Astrocyte (in vitro differentiated cells and primary cell): ENCODE results near the gene PDPR. TPM values are rescaled to one million over a fixed set of nuclear protein-coding genes. Genes with fewer than 3 reads are reported as not detected.
"Not testable (repeated sequence)": the region's sequence is repeated elsewhere in the genome, so short reads cannot be mapped to it uniquely, and the experiment has no call there.

Experiments used
- DNase-seq: peaks from one replicate; pipeline ENCODE4 v3.0.0-alpha.2; 2010; ENCODE audit warnings: low read depth
- FAIRE-seq: peaks from 2 replicates; lab custom pipeline; 2011; peaks lifted over from hg19 to GRCh38; lab: Jason Lieb, UNC
- H2AFZ ChIP-seq: 2 replicates; pipeline ENCODE4 v1.6.0; 2012; ENCODE audit warnings: low read depth, low read length, inconsistent platforms
- H3K27ac ChIP-seq: 2 replicates; pipeline ENCODE4 v1.5.1; 2011; ENCODE audit warnings: low read depth, low read length, inconsistent platforms
- H3K27me3 ChIP-seq: 2 replicates; pipeline ENCODE4 v1.6.0; 2011; ENCODE audit warnings: low read length, inconsistent platforms; ENCODE audit not compliant: insufficient read depth
- H3K36me3 ChIP-seq: 2 replicates; pipeline ENCODE4 v1.5.1; 2011; ENCODE audit warnings: low read length, inconsistent platforms; ENCODE audit not compliant: insufficient read depth
- H3K4me1 ChIP-seq: 2 replicates; pipeline ENCODE4 v1.5.1; 2011; ENCODE audit warnings: low read length, inconsistent platforms; ENCODE audit not compliant: insufficient read depth
- H3K4me2 ChIP-seq: 2 replicates; pipeline ENCODE4 v1.6.0; 2012; ENCODE audit warnings: low read length, inconsistent platforms
- H3K4me3 ChIP-seq: 2 replicates; pipeline ENCODE4 v1.5.1; 2011; ENCODE audit warnings: low read depth, mild to moderate bottlenecking, low read length, inconsistent platforms; ENCODE audit not compliant: insufficient read depth
- H3K79me2 ChIP-seq: 2 replicates; pipeline ENCODE4 v1.6.0; 2012; ENCODE audit warnings: mild to moderate bottlenecking, low read length, inconsistent platforms; ENCODE audit not compliant: insufficient read depth
- H3K9ac ChIP-seq: 2 replicates; pipeline ENCODE4 v1.6.0; 2012; ENCODE audit warnings: mild to moderate bottlenecking, low read length, inconsistent platforms
- H3K9me3 ChIP-seq: 2 replicates; pipeline ENCODE4 v1.5.1; 2012; ENCODE audit warnings: low read depth, mild to moderate bottlenecking, low read length, inconsistent platforms; ENCODE audit not compliant: insufficient read depth
- H4K20me1 ChIP-seq: 2 replicates; pipeline ENCODE4 v1.6.0; 2012; ENCODE audit warnings: low read length, inconsistent platforms; ENCODE audit not compliant: insufficient read depth
- H3K27ac Mint-ChIP-seq: one replicate; pipeline ENCODE4 v1.8.0; 2021; ENCODE audit warnings: mild to moderate bottlenecking, mixed read lengths; ENCODE audit not compliant: unreplicated experiment
- H3K27me3 Mint-ChIP-seq: one replicate; pipeline ENCODE4 v1.8.0; 2021; ENCODE audit warnings: low read depth, mixed read lengths; ENCODE audit not compliant: unreplicated experiment
- H3K36me3 Mint-ChIP-seq: one replicate; pipeline ENCODE4 v1.8.0; 2021; ENCODE audit warnings: low read depth, mixed read lengths; ENCODE audit not compliant: unreplicated experiment
- H3K4me1 Mint-ChIP-seq: one replicate; pipeline ENCODE4 v1.8.0; 2021; ENCODE audit warnings: low read depth, mixed read lengths; ENCODE audit not compliant: unreplicated experiment
- H3K4me3 Mint-ChIP-seq: one replicate; pipeline ENCODE4 v1.8.0; 2021; ENCODE audit warnings: mild to moderate bottlenecking, moderate library complexity, mixed read lengths; ENCODE audit not compliant: unreplicated experiment
- H3K9me3 Mint-ChIP-seq: one replicate; pipeline ENCODE4 v1.8.0; 2021; ENCODE audit warnings: mild to moderate bottlenecking, mixed read lengths; ENCODE audit not compliant: unreplicated experiment
- total RNA-seq: library from RNA; stranded (reverse); gene quantifications from 2 replicates; pipeline ENCODE4 v1.2.1, GENCODE V29; 2021

Gene PDPR
- total RNA-seq, 1 donor from 2014 or later = 22.0 TPM

DNA sequence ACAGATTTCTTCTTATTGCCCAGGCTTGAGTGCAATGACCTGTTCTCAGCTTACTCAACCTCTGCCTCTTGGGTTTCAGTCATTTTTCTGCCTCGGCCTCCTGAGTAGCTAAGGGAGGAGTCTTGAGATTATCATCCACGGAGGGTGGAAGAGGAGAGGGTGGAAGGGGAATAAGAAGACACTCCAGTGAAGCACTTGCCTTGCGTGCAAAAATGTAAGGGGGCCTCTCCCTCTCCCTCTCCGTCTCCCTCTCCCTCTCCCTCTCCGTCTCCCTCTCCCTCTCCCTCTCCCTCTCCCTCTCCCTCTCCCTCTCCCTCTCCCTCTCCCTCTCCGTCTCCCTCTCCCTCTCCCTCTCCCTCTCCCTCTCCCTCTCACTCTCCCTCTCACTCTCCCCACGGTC is 89.4 kb downstream of the PDPR start:
- not testable (repeated sequence) for H3K9ac ChIP-seq, H3K4me3 Mint-ChIP-seq, H3K27me3 Mint-ChIP-seq, H3K27ac Mint-ChIP-seq, H2AFZ ChIP-seq, H3K4me3 ChIP-seq, H3K4me1 ChIP-seq, H3K36me3 ChIP-seq, H3K27me3 ChIP-seq, H3K27ac ChIP-seq, H3K36me3 Mint-ChIP-seq, FAIRE-seq, H3K4me2 ChIP-seq, H3K9me3 Mint-ChIP-seq, DNase-seq, H3K9me3 ChIP-seq, H3K4me1 Mint-ChIP-seq, H3K79me2 ChIP-seq, H4K20me1 ChIP-seq

DNA sequence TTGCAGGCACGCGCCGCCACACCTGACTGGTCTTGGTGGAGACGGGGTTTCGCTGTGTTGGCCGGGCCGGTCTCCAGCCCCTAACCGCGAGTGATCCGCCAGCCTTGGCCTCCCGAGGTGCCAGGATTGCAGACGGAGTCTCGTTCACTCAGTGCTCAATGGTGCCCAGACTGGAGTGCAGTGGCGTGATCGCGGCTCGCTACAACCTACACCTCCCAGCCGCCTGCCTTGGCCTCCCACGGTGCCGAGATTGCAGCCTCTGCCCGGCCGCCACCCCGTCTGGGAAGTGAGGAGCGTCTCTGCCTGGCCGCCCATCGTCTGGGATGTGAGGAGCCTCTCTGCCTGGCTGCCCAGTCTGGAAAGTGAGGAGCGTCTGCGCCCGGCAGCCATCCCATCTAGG is 89.9 kb downstream of the PDPR start:
- H3K27me3 Mint-ChIP-seq, FAIRE-seq, H2AFZ ChIP-seq, H3K79me2 ChIP-seq, DNase-seq, H3K27ac Mint-ChIP-seq, H3K9me3 ChIP-seq, H3K4me3 ChIP-seq, H4K20me1 ChIP-seq, H3K27me3 ChIP-seq, H3K9me3 Mint-ChIP-seq, H3K36me3 Mint-ChIP-seq, H3K36me3 ChIP-seq, H3K9ac ChIP-seq, H3K4me1 ChIP-seq, H3K27ac ChIP-seq, H3K4me2 ChIP-seq, H3K4me3 Mint-ChIP-seq, H3K4me1 Mint-ChIP-seq: not testable (repeated sequence)

DNA sequence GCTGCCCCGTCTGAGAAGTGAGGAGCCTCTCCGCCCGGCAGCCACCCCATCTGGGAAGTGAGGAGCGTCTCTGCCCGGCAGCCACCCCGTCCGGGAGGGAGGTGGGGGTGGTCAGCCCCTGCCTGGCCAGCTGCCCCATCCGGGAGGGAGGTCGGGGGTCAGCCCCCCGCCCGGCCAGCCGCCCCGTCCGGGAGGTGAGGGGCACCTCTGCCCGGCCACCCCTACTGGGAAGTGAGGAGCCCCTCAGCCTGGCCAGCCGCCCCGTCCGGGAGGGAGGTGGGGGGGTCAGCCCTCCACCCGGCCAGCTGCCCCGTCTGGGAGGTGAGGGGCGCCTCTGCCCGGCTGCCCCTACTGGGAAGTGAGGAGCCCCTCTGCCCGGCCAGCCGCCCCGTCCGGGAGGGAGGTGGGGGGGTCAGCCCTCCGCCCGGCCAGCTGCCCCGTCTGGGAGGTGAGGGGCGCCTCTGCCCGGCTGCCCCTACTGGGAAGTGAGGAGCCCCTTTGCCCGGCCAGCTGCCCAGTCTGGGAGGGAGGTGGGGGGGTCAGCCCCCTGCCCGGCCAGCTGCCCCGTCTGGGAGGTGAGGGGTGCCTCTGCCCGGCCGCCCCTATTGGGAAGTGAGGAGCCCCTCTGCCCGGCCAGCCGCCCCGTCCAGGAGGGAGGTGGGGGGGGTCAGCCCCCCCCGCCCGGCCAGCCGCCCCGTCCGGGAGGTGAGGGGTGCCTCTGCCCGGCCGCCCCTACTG is 90.7 kb downstream of the PDPR start:
- not testable (repeated sequence) for H3K4me1 Mint-ChIP-seq, H3K4me3 ChIP-seq, H3K9ac ChIP-seq, H3K27me3 Mint-ChIP-seq, H3K79me2 ChIP-seq, H3K4me3 Mint-ChIP-seq, H3K4me1 ChIP-seq, H3K9me3 Mint-ChIP-seq, H3K27ac Mint-ChIP-seq, H3K9me3 ChIP-seq, H4K20me1 ChIP-seq, H3K27ac ChIP-seq, DNase-seq, FAIRE-seq, H3K27me3 ChIP-seq, H2AFZ ChIP-seq, H3K36me3 ChIP-seq, H3K4me2 ChIP-seq
- peaks cover 13% of the 10 kb centered on the region for H3K36me3 Mint-ChIP-seq

DNA sequence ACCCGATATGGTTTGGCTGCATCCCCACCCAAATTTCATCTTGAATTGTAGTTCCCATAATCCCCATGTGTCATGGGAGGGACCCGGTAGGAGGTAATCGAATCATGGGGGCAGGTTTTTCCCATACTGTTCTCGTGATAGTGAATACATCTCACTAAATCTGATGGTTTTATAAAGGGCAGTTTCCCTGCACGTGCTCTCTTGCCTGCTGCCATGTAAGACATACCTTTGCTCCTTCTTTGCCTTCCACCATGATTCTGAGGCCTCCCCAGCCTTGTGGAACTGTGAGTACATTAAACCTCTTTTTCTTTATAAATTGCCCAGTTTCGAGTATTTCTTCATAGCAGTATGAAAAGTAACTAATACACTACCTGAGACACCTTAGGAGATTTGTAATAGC is 92.2 kb downstream of the PDPR start:
- not testable (repeated sequence) for H3K27ac Mint-ChIP-seq, FAIRE-seq, H2AFZ ChIP-seq, H3K27me3 Mint-ChIP-seq, H3K36me3 ChIP-seq, H4K20me1 ChIP-seq, H3K27me3 ChIP-seq, H3K4me3 ChIP-seq, H3K4me1 Mint-ChIP-seq, H3K27ac ChIP-seq, H3K4me1 ChIP-seq, H3K9ac ChIP-seq, DNase-seq, H3K79me2 ChIP-seq, H3K4me2 ChIP-seq, H3K9me3 ChIP-seq, H3K9me3 Mint-ChIP-seq, H3K4me3 Mint-ChIP-seq
- peaks cover 14% of the 10 kb centered on the region for H3K36me3 Mint-ChIP-seq

Other genes with a start within 250 kb of the PDPR start
- gene CLEC18A, start 163.0 kb upstream of the PDPR start, total RNA-seq = 3.4 and 5.7 TPM in 2 replicates
- gene CLEC18C, start 59.5 kb downstream of the PDPR start, total RNA-seq = 1.4 and 3.6 TPM in 2 replicates
- 49.2 and 49.5 TPM in 2 replicates for gene EXOSC6, start 137.6 kb downstream of the PDPR start, total RNA-seq
- 157 and 167 TPM in 2 replicates for gene AARS1, start 175.2 kb downstream of the PDPR start, total RNA-seq
- 25.3 and 25.7 TPM in 2 replicates for gene DDX19B, start 184.9 kb downstream of the PDPR start, total RNA-seq
- gene DDX19A, start 232.6 kb downstream of the PDPR start, total RNA-seq = 40.0 and 41.2 TPM in 2 replicates